Measurements from ENCODE around the gene NPAS3.

The NPAS3 gene

GRCh38 chr14:33631441-33631840 is 692.8 kb downstream of the NPAS3 start:
- H3K9ac ChIP-seq (ENCODE audit: low read length) = no peak overlapping the region
- H4K20me1 ChIP-seq (ENCODE audit: insufficient read depth, low read length) = no peaks in the 10 kb centered on the region
- TF ChIP-seq EZH2phosphoT487 (IDR thresholded peaks at IDR 0.05; ENCODE audit: low read depth) = no peak
- no peak for TF ChIP-seq CTCF (IDR thresholded peaks at IDR 0.05; ENCODE audit: low read depth, low read length)
- no peak overlapping the region for H3K4me2 ChIP-seq (ENCODE audit: low read length)
- no peak overlapping the region for H3K27ac ChIP-seq (ENCODE audit: low read length)
- H2AFZ ChIP-seq (ENCODE audit: low read depth, low read length) = no peak overlapping the region
- no peaks in the 10 kb centered on the region for H3K4me1 ChIP-seq (ENCODE audit: low read length)
- H3K27me3 ChIP-seq (ENCODE audit: low read depth, low read length) = no peaks in the 10 kb centered on the region
- H3K79me2 ChIP-seq (ENCODE audit: low read length) = no peaks in the 10 kb centered on the region
- no peaks in the 10 kb centered on the region for H3K9me3 ChIP-seq (ENCODE audit: insufficient read depth, low read length)
- no peaks in the 10 kb centered on the region for H3K36me3 ChIP-seq (replicated peaks; ENCODE audit: low read depth, low read length)
- no peak overlapping the region for H3K4me3 ChIP-seq (ENCODE audit: low read length)

- Histone ChIP-seq H3K27ac (ENCODE audit: low read length) (no peak overlapping the region), H3K27me3 (ENCODE audit: low read depth, low read length) (no peaks in the 10 kb centered on the region), H3K79me2 (ENCODE audit: low read length) (no peaks in the 10 kb centered on the region), H2AFZ (ENCODE audit: low read depth, low read length) (no peak overlapping the region), H3K4me1 (ENCODE audit: low read length) (no peaks in the 10 kb centered on the region), H4K20me1 (ENCODE audit: insufficient read depth, low read length) (no peaks in the 10 kb centered on the region), H3K4me2 (ENCODE audit: low read length) (no peak overlapping the region), H3K36me3 (replicated peaks; ENCODE audit: low read depth, low read length) (no peaks in the 10 kb centered on the region), H3K9me3 (ENCODE audit: insufficient read depth, low read length) (no peaks in the 10 kb centered on the region), H3K9ac (ENCODE audit: low read length) (no peak overlapping the region), H3K4me3 (ENCODE audit: low read length) (no peak overlapping the region)
- no peak for TF ChIP-seq CTCF (IDR thresholded peaks at IDR 0.05; ENCODE audit: low read depth, low read length)
- no peak for TF ChIP-seq EZH2phosphoT487 (IDR thresholded peaks at IDR 0.05; ENCODE audit: low read depth)
Measured at GRCh38 chr14:33634631-33635030, 696.0 kb downstream of the NPAS3 start.

GRCh38 chr14:33636716-33637115 is 698.0 kb downstream of the NPAS3 start:
- Histone ChIP-seq H3K9ac (ENCODE audit: low read length) (no peak overlapping the region), H3K27me3 (ENCODE audit: low read depth, low read length) (no peaks in the 10 kb centered on the region), H3K4me2 (ENCODE audit: low read length) (no peak overlapping the region), H3K36me3 (replicated peaks; ENCODE audit: low read depth, low read length) (no peaks in the 10 kb centered on the region), H2AFZ (ENCODE audit: low read depth, low read length) (no peak overlapping the region), H3K9me3 (ENCODE audit: insufficient read depth, low read length) (no peaks in the 10 kb centered on the region), H3K79me2 (ENCODE audit: low read length) (no peaks in the 10 kb centered on the region), H4K20me1 (ENCODE audit: insufficient read depth, low read length) (no peaks in the 10 kb centered on the region), H3K4me1 (ENCODE audit: low read length) (no peaks in the 10 kb centered on the region), H3K27ac (ENCODE audit: low read length) (no peak overlapping the region), H3K4me3 (ENCODE audit: low read length) (no peak overlapping the region)
- no peak for TF ChIP-seq CTCF (IDR thresholded peaks at IDR 0.05; ENCODE audit: low read depth, low read length)
- no peak for TF ChIP-seq EZH2phosphoT487 (IDR thresholded peaks at IDR 0.05; ENCODE audit: low read depth)

- no peak overlapping the region for H3K4me3 ChIP-seq (ENCODE audit: low read length)
- H3K27ac ChIP-seq (ENCODE audit: low read length) = no peak overlapping the region
- H3K9ac ChIP-seq (ENCODE audit: low read length) = no peak overlapping the region
Measured at GRCh38 chr14:33642080-33642479, 703.4 kb downstream of the NPAS3 start.

More at GRCh38 chr14:33642080-33642479, 703.4 kb downstream of the NPAS3 start:
- peaks cover 15% of the 10 kb centered on the region for H3K4me1 ChIP-seq (ENCODE audit: low read length)
- H2AFZ ChIP-seq (ENCODE audit: low read depth, low read length) = no peak overlapping the region
- no peak overlapping the region for H3K4me2 ChIP-seq (ENCODE audit: low read length)
- TF ChIP-seq EZH2phosphoT487 (IDR thresholded peaks at IDR 0.05; ENCODE audit: low read depth) (no peak), CTCF (IDR thresholded peaks at IDR 0.05; ENCODE audit: low read depth, low read length) (no peak)
- no peaks in the 10 kb centered on the region for H3K79me2 ChIP-seq (ENCODE audit: low read length)
- no peaks in the 10 kb centered on the region for H3K9me3 ChIP-seq (ENCODE audit: insufficient read depth, low read length)
- H4K20me1 ChIP-seq (ENCODE audit: insufficient read depth, low read length) = no peaks in the 10 kb centered on the region
- no peaks in the 10 kb centered on the region for H3K36me3 ChIP-seq (replicated peaks; ENCODE audit: low read depth, low read length)
- H3K27me3 ChIP-seq (ENCODE audit: low read depth, low read length) = no peaks in the 10 kb centered on the region

Measured in OCI-LY3 (cell line).